IMR-90 (cell line): ENCODE results near the gene DCLK1. TPM values are rescaled to one million over a fixed set of nuclear protein-coding genes. Genes with fewer than 3 reads are reported as not detected.

Source experiments
- ATAC-seq: fragments of 200-7000 bp; cut with Tn5 transposase; 2 replicates; pipeline ENCODE4 v1.9.1; 2020; ENCODE audit warnings: low read depth, mild to moderate bottlenecking, moderate library complexity
- BruUV-seq: library from RNA; stranded (reverse); fragments of 400-500 nt; replicated peaks from 2 replicates; lab custom pipeline; 2021; lab: Mats Ljungman, UMichigan
- CTCF ChIA-PET: fragments of 300-600 bp; formaldehyde crosslinking; extraction: SDS; loops from one replicate; lab custom pipeline; 2021; ENCODE audit warnings: antibody characterized with exemption; lab: Yijun Ruan, JAX
- POLR2A ChIA-PET: fragments of 300-600 bp; sonication (Branson Sonifier 250); formaldehyde crosslinking; loops from one replicate; lab custom pipeline; 2022; ENCODE audit warnings: antibody characterized with exemption; ENCODE audit not compliant: unreplicated experiment; lab: Charles Lee
- DNase-seq: peaks from one replicate; pipeline ENCODE4 v3.0.0; 2013
- H2AFZ ChIP-seq: replicated peaks from 2 replicates; pipeline ENCODE3; 2013; ENCODE audit warnings: low read length, mild to moderate bottlenecking; ENCODE audit not compliant: poor library complexity
- H2AK5ac ChIP-seq: 2 replicates; pipeline ENCODE4 v1.6.1; 2013; ENCODE audit warnings: low read depth, low read length, inconsistent platforms
- H2AK9ac ChIP-seq: replicated peaks from 2 replicates; pipeline ENCODE3; 2013; ENCODE audit warnings: mild to moderate bottlenecking, low read depth, low read length, moderate library complexity; ENCODE audit not compliant: poor library complexity
- H2BK120ac ChIP-seq: 2 replicates; pipeline ENCODE4 v1.6.1; 2013; ENCODE audit warnings: low read depth, low read length, inconsistent platforms
- H2BK15ac ChIP-seq: 3 replicates; pipeline ENCODE4 v1.6.1; 2013; ENCODE audit warnings: low read depth, low read length, inconsistent platforms
- H2BK20ac ChIP-seq: 2 replicates; pipeline ENCODE4 v1.6.1; 2013; ENCODE audit warnings: low read depth, mild to moderate bottlenecking, inconsistent platforms, low read length, moderate library complexity
- H2BK5ac ChIP-seq: 2 replicates; pipeline ENCODE4 v1.6.1; 2013; ENCODE audit warnings: mild to moderate bottlenecking, low read depth, low read length, inconsistent platforms; ENCODE audit not compliant: poor library complexity, severe bottlenecking
- H3K14ac ChIP-seq: replicated peaks from 2 replicates; pipeline ENCODE4 v1.6.1; 2013; ENCODE audit warnings: low read depth, low read length, inconsistent platforms
- H3K18ac ChIP-seq: 2 replicates; pipeline ENCODE4 v1.6.1; 2013; ENCODE audit warnings: low read depth, low read length, control low read depth
- H3K23ac ChIP-seq: 2 replicates; pipeline ENCODE4 v1.6.1; 2013; ENCODE audit warnings: low read depth, low read length, inconsistent platforms
- H3K27ac ChIP-seq: 2 replicates; pipeline ENCODE4 v1.5.1; 2013; ENCODE audit warnings: mild to moderate bottlenecking, control low read depth, low read length; ENCODE audit not compliant: insufficient read depth
- H3K27me3 ChIP-seq: 2 replicates; pipeline ENCODE4 v1.6.1; 2013; ENCODE audit warnings: low read length; ENCODE audit not compliant: control insufficient read depth, insufficient read depth
- H3K36me3 ChIP-seq: 2 replicates; pipeline ENCODE4 v1.6.1; 2013; ENCODE audit warnings: low read length, mixed read lengths; ENCODE audit not compliant: control insufficient read depth, insufficient read depth
- H3K4ac ChIP-seq: 2 replicates; pipeline ENCODE4 v1.6.1; 2013; ENCODE audit warnings: low read depth, low read length, inconsistent platforms
- H3K4me1 ChIP-seq: 2 replicates; pipeline ENCODE4 v1.6.1; 2013; ENCODE audit warnings: low read length, mixed read lengths; ENCODE audit not compliant: control insufficient read depth, insufficient read depth
- H3K4me2 ChIP-seq: 2 replicates; pipeline ENCODE4 v1.6.1; 2013; ENCODE audit warnings: low read depth, mild to moderate bottlenecking, control low read depth, low read length, moderate library complexity
- H3K4me3 ChIP-seq: 2 replicates; pipeline ENCODE4 v1.5.1; 2013; ENCODE audit warnings: low read depth, mild to moderate bottlenecking, control low read depth, low read length, moderate library complexity; ENCODE audit not compliant: insufficient read depth
- H3K56ac ChIP-seq: 2 replicates; pipeline ENCODE4 v1.6.1; 2013; ENCODE audit warnings: low read length, inconsistent platforms; ENCODE audit not compliant: insufficient read depth; ENCODE audit errors: extremely low read depth
- H3K79me1 ChIP-seq, 2 experiments: 2 replicates each; pipeline ENCODE4 v1.6.1; 2013; ENCODE audit warnings: low read length in 2 of 2, inconsistent platforms in 1 of 2, low read depth in 1 of 2
- H3K9ac ChIP-seq: 2 replicates; pipeline ENCODE4 v1.6.1; 2013; ENCODE audit warnings: low read depth, low read length, control low read depth
- H3K9me1 ChIP-seq: 2 replicates; pipeline ENCODE4 v1.6.1; 2013; ENCODE audit warnings: low read length, inconsistent platforms; ENCODE audit not compliant: insufficient read depth
- H3K9me3 ChIP-seq: 2 replicates; pipeline ENCODE4 v1.6.1; 2013; ENCODE audit warnings: low read length; ENCODE audit not compliant: control insufficient read depth, insufficient read depth
- H4K20me1 ChIP-seq: 2 replicates; pipeline ENCODE4 v1.6.1; 2013; ENCODE audit warnings: low read length, inconsistent platforms; ENCODE audit not compliant: insufficient read depth
- H4K5ac ChIP-seq: 2 replicates; pipeline ENCODE4 v1.6.1; 2013; ENCODE audit warnings: mild to moderate bottlenecking, low read depth, low read length, control low read depth
- H4K8ac ChIP-seq, 2 experiments: 2 replicates each; pipeline ENCODE4 v1.6.1; 2013; ENCODE audit warnings: low read depth in 2 of 2, low read length in 2 of 2, control low read depth in 1 of 2, inconsistent platforms in 1 of 2
- H4K91ac ChIP-seq: 2 replicates; pipeline ENCODE4 v1.6.1; 2013; ENCODE audit warnings: low read depth, low read length, inconsistent platforms; ENCODE audit not compliant: insufficient read depth
- BHLHE40 ChIP-seq: fragments of 150-350 bp; IDR thresholded peaks from 2 replicates; pipeline ENCODE4 v1.6.1; 2016; ENCODE audit warnings: mild to moderate bottlenecking, low read depth, low read length
- CEBPB ChIP-seq: IDR thresholded peaks from 2 replicates; pipeline ENCODE4 v1.6.1; 2012; ENCODE audit warnings: low read depth, low read length, improper control_type of control experiment
- CHD1 ChIP-seq: IDR thresholded peaks from 2 replicates; pipeline ENCODE4 v1.6.1; 2012; ENCODE audit warnings: low read depth, low read length, improper control_type of control experiment
- ELK1 ChIP-seq: fragments of 150-350 bp; IDR thresholded peaks from 2 replicates; pipeline ENCODE4 v1.6.1; 2016; ENCODE audit warnings: low read depth, mild to moderate bottlenecking, low read length, moderate library complexity, borderline replicate concordance
- FOS ChIP-seq: fragments of 150-350 bp; IDR thresholded peaks from 2 replicates; pipeline ENCODE4 v1.6.1; 2016; ENCODE audit warnings: low read depth, low read length
- MAFK ChIP-seq: IDR thresholded peaks from 2 replicates; pipeline ENCODE4 v1.6.1; 2012; ENCODE audit warnings: low read depth, low read length, improper control_type of control experiment
- MAZ ChIP-seq: IDR thresholded peaks from 2 replicates; pipeline ENCODE4 v1.6.1; 2012; ENCODE audit warnings: low read depth, mild to moderate bottlenecking, low read length, improper control_type of control experiment, moderate library complexity, borderline replicate concordance
- MXI1 ChIP-seq: IDR thresholded peaks from 2 replicates; pipeline ENCODE4 v1.6.1; 2012; ENCODE audit warnings: low read depth, mild to moderate bottlenecking, low read length, moderate library complexity, borderline replicate concordance
- NFE2L2 ChIP-seq: fragments of 150-350 bp; IDR thresholded peaks from 2 replicates; pipeline ENCODE4 v1.6.1; 2016; ENCODE audit warnings: low read depth, mild to moderate bottlenecking, low read length
- POLR2A ChIP-seq: IDR thresholded peaks from 2 replicates; pipeline ENCODE4 v1.6.1; 2012; ENCODE audit warnings: mild to moderate bottlenecking, low read depth, low read length
- RAD21 ChIP-seq: IDR thresholded peaks from 2 replicates; pipeline ENCODE4 v1.6.1; 2012; ENCODE audit warnings: low read length, improper control_type of control experiment
- RCOR1 ChIP-seq: IDR thresholded peaks from 2 replicates; pipeline ENCODE4 v1.6.1; 2012; ENCODE audit warnings: mild to moderate bottlenecking, low read length, improper control_type of control experiment; ENCODE audit not compliant: insufficient replicate concordance
- RFX5 ChIP-seq: IDR thresholded peaks from 2 replicates; pipeline ENCODE4 v1.8.0; 2012; ENCODE audit warnings: low read depth, mild to moderate bottlenecking, low read length, moderate library complexity
- SMC3 ChIP-seq: fragments of 150-350 bp; IDR thresholded peaks from 2 replicates; pipeline ENCODE4 v1.6.1; 2016; ENCODE audit warnings: low read depth, mild to moderate bottlenecking, antibody characterized with exemption, low read length, moderate library complexity
- USF2 ChIP-seq: fragments of 150-350 bp; IDR thresholded peaks from 2 replicates; pipeline ENCODE4 v1.6.1; 2017; ENCODE audit warnings: mild to moderate bottlenecking, antibody characterized with exemption, low read length, low read depth
- WGBS, 2 experiments: methylation state at CpG; one replicate each; pipeline versions ENCODE4 v1.1.5 to v1.1.7; 2013; ENCODE audit warnings: missing lambda C conversion rate in 2 of 2; ENCODE audit not compliant: insufficient read length in 1 of 2; ENCODE audit errors: extremely low coverage in 2 of 2; 5-methylcytosine and 5-hydroxymethylcytosine counted together
- dilution Hi-C: fragments of 300-500 bp; cut with HindIII; formaldehyde crosslinking; loops from one replicate; pipeline ENCODE4 v1.14.3; 2018; ENCODE audit warnings: low sequenced_read_pairs; ENCODE audit not compliant: unreplicated experiment
- in situ Hi-C: fragments of 300-500 bp; cut with MboI; formaldehyde crosslinking; loops from 3 replicates; pipeline ENCODE4 v1.14.3; 2019; ENCODE audit warnings: low sequenced_read_pairs, inconsistent platforms, mixed read lengths
- intact Hi-C: fragments of 100-400 bp; cut with micrococcal nuclease; formaldehyde crosslinking; loops from 2 replicates; pipeline ENCODE4 v1.10.0; 2022
- polyA plus RNA-seq, 3 experiments: library from polyadenylated mRNA; depleted of rRNA; stranded (reverse); fragments of >200 nt; gene quantifications; 2 replicates each; pipeline ENCODE4 v1.2.3, GENCODE V29; 2012; ENCODE audit warnings: low replicate concordance in 1 of 3
- total RNA-seq: library from RNA; depleted of rRNA; stranded (reverse); fragments of >200 nt; gene quantifications from 2 replicates; pipeline ENCODE4 v1.2.3, GENCODE V29; 2012
- TF ChIP-seq, protein P1 (sequence below): conservative IDR thresholded peaks from 2 replicates; pipeline ENCODE4 v1.5.1; 2012; ENCODE audit warnings: mild to moderate bottlenecking, low read depth, low read length, improper control_type of control experiment

DCLK1 gene
- total and polyA plus RNA-seq, 2 of the 4 experiments (the other 2 are of a cell fraction): under 0.01 to 0.02 TPM

DNA sequence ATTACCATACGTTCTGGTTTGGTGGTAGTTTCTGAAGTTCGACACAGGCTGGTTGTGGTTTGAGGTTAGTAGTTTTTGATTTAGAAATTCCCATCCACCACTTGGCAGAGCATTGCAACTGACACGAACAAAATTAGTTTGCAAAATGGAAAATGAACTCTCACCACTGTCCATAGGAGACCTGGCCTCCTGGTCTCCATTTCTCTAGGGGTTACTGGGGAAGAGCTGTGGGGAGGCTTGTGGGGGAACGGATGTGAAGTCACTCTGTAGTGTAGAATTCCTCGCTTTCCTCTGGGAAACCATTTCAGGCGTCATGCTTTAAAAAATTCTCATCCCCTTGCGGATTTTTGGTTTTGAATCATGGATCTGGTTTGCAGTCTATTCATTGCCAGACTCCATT is 333.2 kb downstream of the DCLK1 start:
- no peak overlapping the region for H2AK9ac ChIP-seq
- H2AK5ac ChIP-seq: no peak overlapping the region
- no peaks in the 10 kb centered on the region; the same call in 1 of the 2 replicates for H3K4me1 ChIP-seq
- DNase-seq: no peak
- no peak overlapping the region for H3K4ac ChIP-seq
- H2BK5ac ChIP-seq: no peak overlapping the region
- no peak for ATAC-seq
- 100% methylated on average over 1 of the region's 7 CpGs; no CpG with 5 or more reads in 1 of the 2 experiments for WGBS, 2 experiments
- H3K9me1 ChIP-seq: peaks cover 4% of the 10 kb centered on the region; the same call in 1 of the 2 replicates
- no peak overlapping the region for H2BK15ac ChIP-seq
- H3K18ac ChIP-seq: no peak overlapping the region
- no TSS peak for BruUV-seq
- no peak overlapping the region for H4K91ac ChIP-seq
- H4K5ac ChIP-seq: no peak overlapping the region
- in situ Hi-C loops (no loop called here), intact Hi-C loops (no loop called here), dilution Hi-C loops (no loop called here)
- H3K14ac ChIP-seq: no peak overlapping the region
- H3K56ac ChIP-seq: no peak overlapping the region
- no peaks in the 10 kb centered on the region for H4K20me1 ChIP-seq
- no peak overlapping the region for H3K4me2 ChIP-seq
- H2BK20ac ChIP-seq: no peak overlapping the region
- ChIA-PET CTCF (interaction anchor here (0.7 kb wide), 1 partner anchor 615 kb away, joined by 5 read pairs; no protein-coding TSS in a partner anchor), POLR2A (no interaction called here)
- no peak for TF ChIP-seq MXI1
- TF ChIP-seq CHD1: no peak
- TF ChIP-seq RAD21: no peak
- TF ChIP-seq, protein P1, sequence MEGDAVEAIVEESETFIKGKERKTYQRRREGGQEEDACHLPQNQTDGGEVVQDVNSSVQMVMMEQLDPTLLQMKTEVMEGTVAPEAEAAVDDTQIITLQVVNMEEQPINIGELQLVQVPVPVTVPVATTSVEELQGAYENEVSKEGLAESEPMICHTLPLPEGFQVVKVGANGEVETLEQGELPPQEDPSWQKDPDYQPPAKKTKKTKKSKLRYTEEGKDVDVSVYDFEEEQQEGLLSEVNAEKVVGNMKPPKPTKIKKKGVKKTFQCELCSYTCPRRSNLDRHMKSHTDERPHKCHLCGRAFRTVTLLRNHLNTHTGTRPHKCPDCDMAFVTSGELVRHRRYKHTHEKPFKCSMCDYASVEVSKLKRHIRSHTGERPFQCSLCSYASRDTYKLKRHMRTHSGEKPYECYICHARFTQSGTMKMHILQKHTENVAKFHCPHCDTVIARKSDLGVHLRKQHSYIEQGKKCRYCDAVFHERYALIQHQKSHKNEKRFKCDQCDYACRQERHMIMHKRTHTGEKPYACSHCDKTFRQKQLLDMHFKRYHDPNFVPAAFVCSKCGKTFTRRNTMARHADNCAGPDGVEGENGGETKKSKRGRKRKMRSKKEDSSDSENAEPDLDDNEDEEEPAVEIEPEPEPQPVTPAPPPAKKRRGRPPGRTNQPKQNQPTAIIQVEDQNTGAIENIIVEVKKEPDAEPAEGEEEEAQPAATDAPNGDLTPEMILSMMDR: no peak
- no peak for TF ChIP-seq ELK1
- TF ChIP-seq RFX5: no peak
- TF ChIP-seq MAFK: no peak
- no peak for TF ChIP-seq MAZ
- no peak for TF ChIP-seq RCOR1
- TF ChIP-seq POLR2A: no peak
- TF ChIP-seq FOS: no peak
- TF ChIP-seq NFE2L2: no peak
- TF ChIP-seq SMC3: no peak
- TF ChIP-seq CEBPB: no peak
- TF ChIP-seq USF2: no peak
- TF ChIP-seq BHLHE40: no peak
- no peaks in the 10 kb centered on the region for H3K79me1 ChIP-seq
- no peaks in the 10 kb centered on the region for H3K36me3 ChIP-seq
- no peak overlapping the region for H3K4me3 ChIP-seq
- no peak overlapping the region for H4K8ac ChIP-seq
- H3K9ac ChIP-seq: no peak overlapping the region
- no peak overlapping the region for H2AFZ ChIP-seq
- H3K9me3 ChIP-seq: no peaks in the 10 kb centered on the region
- H3K27me3 ChIP-seq: no peaks in the 10 kb centered on the region
- H3K23ac ChIP-seq: no peak overlapping the region
- H3K27ac ChIP-seq: no peak overlapping the region
- H2BK120ac ChIP-seq: no peak overlapping the region
